Suppressor macrophage treated with lipopolysaccharide for 1 hour (primary cell): ENCODE data around the gene TUSC2.

Source experiments
- DNase-seq, 3 donors: peaks; one replicate each; pipeline ENCODE4 v3.0.0-alpha.2; 2020 to 2022

The TUSC2 gene

GRCh38 chr3:50354186-50354764, 26.3 kb upstream of the TUSC2 start:
- DNase-seq, result no peak

DNA sequence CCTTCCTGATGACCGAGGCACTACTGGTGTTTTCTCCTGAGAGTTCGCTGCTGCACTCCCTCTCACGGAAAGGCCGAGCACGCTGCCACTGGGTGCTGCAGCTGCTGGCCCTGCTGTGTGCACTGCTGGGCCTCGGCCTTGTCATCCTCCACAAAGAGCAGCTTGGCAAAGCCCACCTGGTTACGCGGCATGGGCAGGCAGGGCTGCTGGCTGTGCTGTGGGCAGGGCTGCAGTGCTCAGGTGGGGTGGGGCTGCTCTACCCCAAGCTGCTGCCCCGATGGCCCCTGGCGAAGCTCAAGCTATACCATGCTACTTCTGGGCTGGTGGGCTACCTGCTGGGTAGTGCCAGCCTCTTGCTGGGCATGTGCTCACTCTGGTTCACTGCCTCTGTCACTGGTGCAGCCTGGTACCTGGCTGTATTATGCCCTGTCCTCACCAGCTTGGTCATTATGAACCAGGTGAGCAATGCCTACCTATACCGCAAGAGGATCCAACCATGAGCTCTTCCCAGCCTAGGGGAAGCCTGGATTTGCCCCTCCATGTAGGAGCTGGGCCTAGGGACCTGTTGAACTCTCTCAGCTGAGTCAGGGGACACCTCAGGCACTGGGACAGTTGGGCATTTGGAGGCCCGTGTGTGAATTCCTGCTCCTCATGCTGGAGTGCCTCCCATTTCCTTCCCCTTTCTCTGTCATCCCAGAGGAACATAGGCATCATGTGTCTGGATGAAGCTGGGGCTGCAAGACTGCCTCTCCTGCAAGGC, 25.4 kb upstream of the TUSC2 start:
- no peak for DNase-seq

- DNase-seq, result peak; percentile 88 to 94 (median 90)
Observed at GRCh38 chr3:50352781-50353180, 24.8 kb upstream of the TUSC2 start.

GRCh38 chr3:50351323-50351697, 23.3 kb upstream of the TUSC2 start:
- DNase-seq, result no peak

DNA sequence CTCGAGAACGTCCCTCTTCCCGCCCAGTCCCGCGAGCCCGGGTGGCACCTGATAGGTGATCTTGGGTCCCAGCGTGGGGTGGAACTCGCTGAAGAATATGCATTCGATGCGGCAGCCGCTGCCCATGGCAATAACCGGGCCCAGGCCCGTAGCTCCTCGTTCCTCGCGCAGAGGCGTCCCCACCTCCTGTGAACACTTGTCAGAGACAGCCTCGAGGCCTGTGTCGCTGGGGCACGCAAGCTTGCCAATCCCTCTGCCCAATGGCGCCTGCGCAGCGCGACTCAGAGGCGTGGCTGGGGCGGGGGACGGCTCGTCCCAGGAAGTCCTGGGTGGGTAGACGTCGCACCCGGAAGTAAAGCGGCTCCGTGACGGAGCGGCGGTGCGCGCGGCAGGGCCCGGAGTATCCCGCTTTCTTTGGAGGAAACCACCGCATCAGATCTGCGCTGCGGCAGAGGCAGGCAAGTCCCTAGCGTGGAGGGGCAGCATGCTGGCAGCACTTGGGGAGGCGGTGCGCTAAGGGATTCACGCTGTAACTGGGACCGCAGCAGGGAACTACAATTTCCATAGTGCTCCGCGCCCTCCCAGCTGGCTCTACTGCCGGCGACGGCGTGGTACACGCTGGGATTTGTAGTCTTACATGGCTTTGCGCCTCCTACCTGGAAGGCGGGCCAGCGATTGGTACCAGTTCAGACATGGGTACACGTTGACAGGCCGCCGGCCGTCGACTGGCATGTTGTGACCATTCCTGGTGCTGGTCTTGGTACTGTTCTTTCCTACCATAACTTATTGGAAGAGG, 22.7 kb upstream of the TUSC2 start, which contains the start of the genes CYB561D2 and NPRL2:
CYB561D2 (plus strand) TSS at position 336 of the 796 bp plus-strand sequence. CDS start 572 bp downstream, outside the sequence.
NPRL2 (minus strand) TSS at position 249 of the 796 bp plus-strand sequence; CDS start at position 126, 123 bp downstream.
- DNase-seq, result peak; percentile 96 to 97 (median 97)

- DNase-seq, result no peak
Observed at GRCh38 chr3:50350213-50350526, 22.1 kb upstream of the TUSC2 start.

DNA sequence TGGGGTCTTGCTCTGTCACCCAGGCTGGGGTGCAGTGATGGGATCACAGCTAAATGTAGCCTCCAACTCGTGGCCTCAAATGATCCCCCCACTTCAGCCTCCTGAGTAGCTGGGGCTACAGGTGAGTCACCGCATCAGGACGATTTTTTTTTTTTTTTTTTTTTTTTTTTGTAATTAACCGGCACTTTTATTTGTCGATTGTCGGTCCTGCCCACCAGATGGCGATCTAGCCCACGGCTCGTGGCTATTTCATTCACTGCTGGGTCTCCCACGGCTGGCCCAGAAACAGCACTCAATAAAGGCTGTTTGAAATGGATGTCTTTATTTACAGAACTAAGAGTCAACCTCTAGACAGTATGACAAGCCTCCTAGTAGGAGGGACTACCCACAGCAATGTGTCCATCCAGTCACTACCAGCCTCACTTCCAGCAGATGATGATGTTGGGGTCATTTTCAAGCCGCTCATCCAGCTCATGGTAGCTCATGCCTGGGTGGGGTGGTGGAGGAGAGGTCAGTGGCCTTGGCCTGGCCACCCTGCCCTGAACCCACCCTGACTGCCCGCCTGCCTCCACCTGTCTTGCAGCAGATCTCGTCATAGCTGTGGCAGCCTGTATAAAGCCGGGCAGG, 19.3 kb upstream of the TUSC2 start:
- peak; percentile 81 to 87 (median 85) for DNase-seq

GRCh38 chr3:50345586-50346234, 17.7 kb upstream of the TUSC2 start, which contains the start of gene ZMYND10:
Gene ZMYND10, minus strand, starts transcription at chr3:50345732. Its CDS starts 153 bp downstream, at chr3:50345579.
- DNase-seq, result peak; percentile 83 to 92 (median 88)

DNA sequence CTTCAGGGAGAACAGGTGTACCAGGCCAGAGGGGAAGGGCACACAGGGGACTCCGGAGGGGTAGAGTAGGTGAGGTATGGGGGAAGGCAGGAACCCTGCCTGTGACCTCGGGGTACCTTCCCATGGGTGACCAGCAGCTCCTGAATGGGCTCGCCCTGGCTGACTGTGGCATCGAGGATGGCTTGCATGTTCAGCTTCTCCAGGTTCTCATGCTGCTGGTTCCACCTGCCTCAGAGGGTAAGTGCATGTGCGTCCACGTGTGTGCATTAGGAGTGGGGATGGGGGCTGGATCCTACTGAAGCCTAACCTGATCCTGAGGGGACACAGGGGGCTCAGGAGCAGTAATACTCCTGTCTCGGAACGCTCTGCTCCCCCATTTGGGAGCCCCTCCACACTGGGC, 17.0 kb upstream of the TUSC2 start:
- no peak for DNase-seq

- DNase-seq, result no peak
Observed at GRCh38 chr3:50342813-50343633, 15.0 kb upstream of the TUSC2 start.

DNA sequence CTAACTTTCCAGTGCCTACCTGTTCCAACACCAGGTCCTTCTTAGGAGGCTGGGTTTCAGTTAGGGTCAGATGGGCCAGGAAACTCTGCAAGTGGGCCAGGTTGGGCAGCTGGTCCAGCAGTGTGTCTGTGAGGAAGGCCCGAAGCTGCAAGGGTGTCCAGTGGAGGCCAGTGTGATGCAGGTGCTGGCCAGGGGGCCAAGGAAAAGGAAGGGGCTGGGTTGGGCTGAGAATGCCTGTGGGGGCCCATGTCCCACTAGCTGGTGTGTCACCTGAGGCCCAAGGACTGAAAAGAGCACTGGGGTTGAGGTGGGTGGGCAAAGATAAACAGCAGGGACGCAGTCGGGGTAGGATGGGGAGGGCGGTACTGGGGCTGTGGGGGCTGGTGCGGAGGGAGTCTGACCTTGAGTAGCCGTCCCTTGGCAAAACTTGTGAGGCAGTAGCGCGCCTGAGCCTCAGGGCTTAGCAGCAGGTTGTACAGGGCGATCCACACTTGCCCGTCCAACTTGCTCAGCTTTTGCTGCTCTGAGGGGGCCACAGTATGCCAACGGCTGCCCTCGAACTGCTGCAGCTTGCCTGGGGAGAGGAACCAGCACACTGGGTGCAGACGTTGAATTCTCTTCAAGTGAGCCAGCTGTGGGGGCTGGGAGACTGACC, 14.1 kb upstream of the TUSC2 start:
- no peak for DNase-seq

DNA sequence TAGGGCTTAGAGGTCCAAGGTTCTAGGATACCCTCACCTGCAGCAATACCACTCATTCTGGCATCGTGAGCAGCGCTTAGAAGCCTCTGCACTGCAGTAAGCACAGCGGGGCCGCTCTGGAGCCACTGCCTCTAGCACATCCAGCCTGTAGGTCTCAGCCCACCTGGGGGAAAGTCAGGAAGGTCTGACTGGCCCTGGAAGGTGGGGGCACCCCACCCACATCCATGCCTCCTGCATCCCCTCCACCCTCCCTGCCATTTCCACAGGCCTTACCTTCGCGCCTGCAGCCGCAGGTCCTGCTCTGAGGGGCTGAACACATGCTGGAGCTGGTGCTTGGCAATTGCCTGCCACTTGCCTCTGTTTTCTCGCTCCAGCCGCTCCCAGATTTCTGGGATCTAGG, 13.5 kb upstream of the TUSC2 start:
- no peak for DNase-seq

- peak; percentile 69 to 86 (median 78) for DNase-seq
Observed at GRCh38 chr3:50340448-50341329, 12.7 kb upstream of the TUSC2 start, which contains the start of gene RASSF1. Gene RASSF1, minus strand, starts transcription at chr3:50340836. Its CDS starts 31 bp downstream, at chr3:50340805.

DNA sequence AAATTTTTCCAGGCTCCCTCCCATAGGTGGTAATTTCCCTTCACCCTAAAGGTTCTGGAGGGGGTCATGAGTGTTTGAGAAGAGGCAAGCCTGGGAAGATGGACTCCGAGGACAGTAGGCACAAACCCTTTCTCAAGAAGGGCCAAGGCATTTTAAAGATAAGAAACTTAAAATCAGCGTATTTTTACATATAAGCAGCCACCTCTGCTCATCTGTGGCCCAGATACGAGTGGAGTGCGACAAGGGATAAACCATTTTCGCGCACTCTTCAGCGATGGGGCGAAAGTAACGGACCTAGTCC, 12.1 kb upstream of the TUSC2 start:
- DNase-seq, result no peak

GRCh38 chr3:50339485-50340146, 11.6 kb upstream of the TUSC2 start:
- DNase-seq, result no peak

DNA sequence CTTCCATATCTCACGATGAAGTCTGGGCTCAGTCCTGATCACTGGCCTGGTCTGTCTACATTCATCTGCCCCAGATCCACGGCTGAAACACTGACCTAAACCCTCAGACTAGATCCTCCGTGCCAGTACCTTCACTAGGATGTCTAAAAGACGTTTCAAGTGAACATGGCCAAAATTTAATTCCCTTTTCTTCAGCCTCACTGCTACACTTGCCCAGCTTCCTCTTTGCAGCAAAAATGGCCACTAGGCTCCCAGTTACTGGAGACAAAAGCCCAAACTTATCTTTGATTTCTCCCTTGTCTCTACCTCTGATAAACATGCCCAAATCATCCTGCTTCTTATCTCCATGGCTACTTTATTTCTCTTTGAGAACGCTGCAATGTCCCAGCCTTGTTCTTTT, 10.9 kb upstream of the TUSC2 start:
- peak; percentile 53 to 60 (median 53) for DNase-seq

DNA sequence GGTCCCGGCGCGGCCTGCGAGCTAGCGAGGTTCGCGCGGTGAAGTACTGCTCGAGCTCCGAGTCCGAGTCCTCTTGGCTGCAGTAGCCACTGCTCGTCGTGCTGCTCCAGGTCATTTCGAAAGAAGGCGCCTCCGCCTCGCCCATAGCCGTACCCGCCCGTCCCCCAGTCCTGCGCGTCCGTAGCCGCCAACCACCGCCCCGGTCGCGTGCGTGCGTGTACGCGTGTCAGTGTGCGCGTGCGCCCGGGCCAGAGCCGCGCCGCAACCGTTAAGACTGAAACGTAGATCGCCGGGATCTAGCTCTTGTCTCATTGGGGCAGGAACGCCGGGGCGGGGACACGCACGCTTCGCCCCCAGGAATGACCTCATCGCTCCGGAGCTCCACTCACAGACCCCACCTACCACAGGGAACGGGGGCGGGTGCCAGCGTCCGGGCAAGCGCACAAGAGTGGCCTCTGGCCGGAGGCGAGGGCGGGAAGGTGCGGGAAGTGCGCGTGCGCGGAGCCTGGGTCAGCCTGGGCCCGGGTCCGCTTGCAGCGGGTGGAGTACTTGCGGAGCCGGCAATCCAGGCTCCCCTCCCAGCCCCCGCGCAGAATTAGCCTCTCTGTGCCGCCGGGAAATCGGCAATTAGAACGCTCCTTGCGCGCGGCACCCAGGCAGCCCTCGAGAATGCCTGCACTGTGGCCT, 9.3 kb upstream of the TUSC2 start:
- peak; percentile 100 for DNase-seq

DNA sequence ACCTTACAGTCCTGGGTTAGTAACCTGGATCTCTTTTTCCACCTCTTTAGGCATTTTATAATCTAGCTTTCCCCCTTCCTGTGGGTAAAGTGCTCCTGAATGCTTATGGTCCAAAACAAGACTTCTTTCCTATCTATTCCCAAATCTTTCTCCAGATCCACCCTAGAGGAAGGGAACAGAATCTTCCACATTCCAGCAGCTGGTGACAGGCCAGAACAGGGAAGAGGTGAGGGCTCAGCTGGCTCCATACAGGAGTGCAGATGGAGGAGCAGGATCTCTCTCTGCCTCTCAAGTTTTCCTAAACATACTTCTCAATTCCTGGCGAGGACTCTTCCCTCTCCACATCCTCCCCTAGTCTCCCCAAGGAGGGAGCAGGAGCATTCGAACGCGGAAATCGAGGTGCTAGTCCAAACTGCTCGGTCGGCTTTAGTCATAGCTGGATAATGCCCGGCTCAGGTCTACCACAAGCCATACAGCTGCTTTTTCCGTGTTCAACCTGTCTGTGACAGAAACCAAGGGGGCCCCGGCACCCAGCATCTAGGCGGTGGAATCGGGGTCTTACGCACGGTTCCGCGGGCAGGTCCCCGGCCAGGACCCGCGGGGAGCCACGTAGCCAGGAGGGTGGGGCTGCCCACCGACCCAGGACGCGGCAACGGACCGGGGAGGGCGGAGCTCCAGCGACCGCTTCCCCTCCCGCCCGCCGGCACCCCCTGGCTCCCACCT, 8.6 kb upstream of the TUSC2 start:
- no peak for DNase-seq
